ENCODE data around the gene KATNA1. TPM values are rescaled to one million over a fixed set of nuclear protein-coding genes. Genes with fewer than 3 reads are reported as not detected.

KATNA1 gene
- polyA plus RNA-seq, 1 of the 3 experiments (the other 2 are of a cell fraction): 13.2 TPM

DNA sequence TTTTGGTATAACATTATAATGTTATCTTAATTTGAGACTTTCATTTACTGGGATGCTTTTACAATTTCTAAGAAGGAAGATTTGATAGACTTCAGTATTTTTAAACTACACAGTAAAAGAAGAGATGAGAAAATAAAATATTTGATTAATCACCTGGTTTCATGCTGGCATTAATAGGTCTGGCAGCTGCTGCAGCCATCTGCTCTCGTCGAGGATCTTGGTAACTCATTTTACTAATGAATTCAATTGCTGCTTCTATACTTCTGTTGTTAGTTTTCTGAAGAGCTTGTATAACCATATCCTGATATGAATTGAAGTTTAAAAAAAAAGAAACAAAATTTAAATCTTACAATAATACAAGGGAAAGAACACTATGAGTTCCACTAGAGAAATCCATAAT lies 46.4 kb upstream of the KATNA1 start (continued):
- TF ChIP-seq FOXM1 (IDR thresholded peaks at IDR 0.05; ENCODE audit: low read depth) (no peak), EZH2phosphoT487 (IDR thresholded peaks at IDR 0.05; ENCODE audit: borderline replicate concordance, low read depth) (no peak)

DNA sequence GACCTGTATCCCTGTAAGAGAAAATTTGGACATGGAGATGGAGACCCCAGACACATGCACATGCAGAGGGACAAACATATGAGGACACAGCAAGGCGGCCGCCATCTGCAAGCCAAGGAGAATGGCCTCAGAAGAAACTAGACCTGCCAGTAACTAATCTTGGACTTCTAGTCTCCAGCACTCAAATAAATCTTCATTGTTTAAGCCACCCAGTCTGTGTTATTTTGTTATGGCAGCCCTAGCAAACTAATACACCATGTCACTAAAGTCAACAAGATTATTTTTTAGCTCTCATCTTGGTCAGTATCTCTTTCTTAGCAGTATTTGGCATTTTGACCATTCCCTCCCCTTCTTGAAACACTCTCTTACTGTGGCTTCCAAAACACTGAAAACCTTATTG lies 42.7 kb upstream of the KATNA1 start:
- Histone ChIP-seq H3K79me2 (ENCODE audit: insufficient read depth) (peaks cover 76% of the 10 kb centered on the region), H3K9me3 (no peaks in the 10 kb centered on the region), H3K36me3 (replicated peaks in 1 of 2; ENCODE audit: control insufficient read depth in 1 of 2, insufficient read depth in 2 of 2, low read length in 1 of 2) (peaks cover 12 to 34% of the 10 kb centered on the region in 2 experiments), H3K4me2 (no peak overlapping the region), H3K27me3 (ENCODE audit: insufficient read depth) (no peaks in the 10 kb centered on the region), H3K9ac (no peak overlapping the region), H2AFZ (ENCODE audit: low read depth) (no peak overlapping the region), H4K20me1 (ENCODE audit: insufficient read depth) (no peaks in the 10 kb centered on the region; the same call in 1 of the 2 replicates), H3K4me3 (ENCODE audit: low read depth in 2 of 2, low read length in 1 of 2) (no peak overlapping the region), H3F3A (replicated peaks; ENCODE audit: insufficient read depth) (peaks cover 1% of the 10 kb centered on the region), H3K27ac (ENCODE audit: low read depth in 2 of 2, low read length in 1 of 2) (no peak overlapping the region), H3K4me1 (ENCODE audit: control insufficient read depth in 1 of 2, insufficient read depth in 2 of 2, low read depth in 1 of 2, low read length in 1 of 2) (no peaks in the 10 kb centered on the region), H3K9me2 (no peaks in the 10 kb centered on the region)
- DNase-seq: no peak
- ChIA-PET CTCF (no interaction called here), POLR2A (no interaction called here)
- 100% methylated on average over 2 of the region's 2 CpGs for WGBS (ENCODE audit: low lambda C conversion rate)
- no peak for TF ChIP-seq FOXM1 (IDR thresholded peaks at IDR 0.05; ENCODE audit: low read depth)
- TF ChIP-seq YY1 (IDR thresholded peaks at IDR 0.05; ENCODE audit: low read depth): no peak
- TF ChIP-seq EP300 (IDR thresholded peaks at IDR 0.05; ENCODE audit: borderline replicate concordance in 1 of 2, low read depth in 1 of 2, low read length in 1 of 2): no peak
- TF ChIP-seq ELF1 (IDR thresholded peaks at IDR 0.05): no peak
- TF ChIP-seq, protein P1, sequence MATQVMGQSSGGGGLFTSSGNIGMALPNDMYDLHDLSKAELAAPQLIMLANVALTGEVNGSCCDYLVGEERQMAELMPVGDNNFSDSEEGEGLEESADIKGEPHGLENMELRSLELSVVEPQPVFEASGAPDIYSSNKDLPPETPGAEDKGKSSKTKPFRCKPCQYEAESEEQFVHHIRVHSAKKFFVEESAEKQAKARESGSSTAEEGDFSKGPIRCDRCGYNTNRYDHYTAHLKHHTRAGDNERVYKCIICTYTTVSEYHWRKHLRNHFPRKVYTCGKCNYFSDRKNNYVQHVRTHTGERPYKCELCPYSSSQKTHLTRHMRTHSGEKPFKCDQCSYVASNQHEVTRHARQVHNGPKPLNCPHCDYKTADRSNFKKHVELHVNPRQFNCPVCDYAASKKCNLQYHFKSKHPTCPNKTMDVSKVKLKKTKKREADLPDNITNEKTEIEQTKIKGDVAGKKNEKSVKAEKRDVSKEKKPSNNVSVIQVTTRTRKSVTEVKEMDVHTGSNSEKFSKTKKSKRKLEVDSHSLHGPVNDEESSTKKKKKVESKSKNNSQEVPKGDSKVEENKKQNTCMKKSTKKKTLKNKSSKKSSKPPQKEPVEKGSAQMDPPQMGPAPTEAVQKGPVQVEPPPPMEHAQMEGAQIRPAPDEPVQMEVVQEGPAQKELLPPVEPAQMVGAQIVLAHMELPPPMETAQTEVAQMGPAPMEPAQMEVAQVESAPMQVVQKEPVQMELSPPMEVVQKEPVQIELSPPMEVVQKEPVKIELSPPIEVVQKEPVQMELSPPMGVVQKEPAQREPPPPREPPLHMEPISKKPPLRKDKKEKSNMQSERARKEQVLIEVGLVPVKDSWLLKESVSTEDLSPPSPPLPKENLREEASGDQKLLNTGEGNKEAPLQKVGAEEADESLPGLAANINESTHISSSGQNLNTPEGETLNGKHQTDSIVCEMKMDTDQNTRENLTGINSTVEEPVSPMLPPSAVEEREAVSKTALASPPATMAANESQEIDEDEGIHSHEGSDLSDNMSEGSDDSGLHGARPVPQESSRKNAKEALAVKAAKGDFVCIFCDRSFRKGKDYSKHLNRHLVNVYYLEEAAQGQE (IDR thresholded peaks at IDR 0.05; ENCODE audit: low read depth, low read length): no peak
- TF ChIP-seq TEAD4 (IDR thresholded peaks at IDR 0.05; ENCODE audit: borderline replicate concordance, insufficient read depth): no peak
- no peak for TF ChIP-seq JUND (IDR thresholded peaks at IDR 0.05)
- TF ChIP-seq, protein P2, sequence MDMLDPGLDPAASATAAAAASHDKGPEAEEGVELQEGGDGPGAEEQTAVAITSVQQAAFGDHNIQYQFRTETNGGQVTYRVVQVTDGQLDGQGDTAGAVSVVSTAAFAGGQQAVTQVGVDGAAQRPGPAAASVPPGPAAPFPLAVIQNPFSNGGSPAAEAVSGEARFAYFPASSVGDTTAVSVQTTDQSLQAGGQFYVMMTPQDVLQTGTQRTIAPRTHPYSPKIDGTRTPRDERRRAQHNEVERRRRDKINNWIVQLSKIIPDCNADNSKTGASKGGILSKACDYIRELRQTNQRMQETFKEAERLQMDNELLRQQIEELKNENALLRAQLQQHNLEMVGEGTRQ (IDR thresholded peaks at IDR 0.05; ENCODE audit: borderline replicate concordance, low read depth, low read length): no peak
- no peak for TF ChIP-seq POLR2AphosphoS5 (IDR thresholded peaks at IDR 0.05; ENCODE audit: low read depth, low read length)
- no peak for TF ChIP-seq GATA2 (CRISPR knock-in tag; IDR thresholded peaks at IDR 0.05)
- TF ChIP-seq, protein P3, sequence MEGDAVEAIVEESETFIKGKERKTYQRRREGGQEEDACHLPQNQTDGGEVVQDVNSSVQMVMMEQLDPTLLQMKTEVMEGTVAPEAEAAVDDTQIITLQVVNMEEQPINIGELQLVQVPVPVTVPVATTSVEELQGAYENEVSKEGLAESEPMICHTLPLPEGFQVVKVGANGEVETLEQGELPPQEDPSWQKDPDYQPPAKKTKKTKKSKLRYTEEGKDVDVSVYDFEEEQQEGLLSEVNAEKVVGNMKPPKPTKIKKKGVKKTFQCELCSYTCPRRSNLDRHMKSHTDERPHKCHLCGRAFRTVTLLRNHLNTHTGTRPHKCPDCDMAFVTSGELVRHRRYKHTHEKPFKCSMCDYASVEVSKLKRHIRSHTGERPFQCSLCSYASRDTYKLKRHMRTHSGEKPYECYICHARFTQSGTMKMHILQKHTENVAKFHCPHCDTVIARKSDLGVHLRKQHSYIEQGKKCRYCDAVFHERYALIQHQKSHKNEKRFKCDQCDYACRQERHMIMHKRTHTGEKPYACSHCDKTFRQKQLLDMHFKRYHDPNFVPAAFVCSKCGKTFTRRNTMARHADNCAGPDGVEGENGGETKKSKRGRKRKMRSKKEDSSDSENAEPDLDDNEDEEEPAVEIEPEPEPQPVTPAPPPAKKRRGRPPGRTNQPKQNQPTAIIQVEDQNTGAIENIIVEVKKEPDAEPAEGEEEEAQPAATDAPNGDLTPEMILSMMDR (IDR thresholded peaks at IDR 0.05): no peak
- TF ChIP-seq, protein P4, sequence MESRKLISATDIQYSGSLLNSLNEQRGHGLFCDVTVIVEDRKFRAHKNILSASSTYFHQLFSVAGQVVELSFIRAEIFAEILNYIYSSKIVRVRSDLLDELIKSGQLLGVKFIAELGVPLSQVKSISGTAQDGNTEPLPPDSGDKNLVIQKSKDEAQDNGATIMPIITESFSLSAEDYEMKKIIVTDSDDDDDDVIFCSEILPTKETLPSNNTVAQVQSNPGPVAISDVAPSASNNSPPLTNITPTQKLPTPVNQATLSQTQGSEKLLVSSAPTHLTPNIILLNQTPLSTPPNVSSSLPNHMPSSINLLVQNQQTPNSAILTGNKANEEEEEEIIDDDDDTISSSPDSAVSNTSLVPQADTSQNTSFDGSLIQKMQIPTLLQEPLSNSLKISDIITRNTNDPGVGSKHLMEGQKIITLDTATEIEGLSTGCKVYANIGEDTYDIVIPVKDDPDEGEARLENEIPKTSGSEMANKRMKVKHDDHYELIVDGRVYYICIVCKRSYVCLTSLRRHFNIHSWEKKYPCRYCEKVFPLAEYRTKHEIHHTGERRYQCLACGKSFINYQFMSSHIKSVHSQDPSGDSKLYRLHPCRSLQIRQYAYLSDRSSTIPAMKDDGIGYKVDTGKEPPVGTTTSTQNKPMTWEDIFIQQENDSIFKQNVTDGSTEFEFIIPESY (IDR thresholded peaks at IDR 0.05; ENCODE audit: borderline replicate concordance, low read depth): no peak
- TF ChIP-seq, protein P5, sequence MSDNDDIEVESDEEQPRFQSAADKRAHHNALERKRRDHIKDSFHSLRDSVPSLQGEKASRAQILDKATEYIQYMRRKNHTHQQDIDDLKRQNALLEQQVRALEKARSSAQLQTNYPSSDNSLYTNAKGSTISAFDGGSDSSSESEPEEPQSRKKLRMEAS (IDR thresholded peaks at IDR 0.05; ENCODE audit: low read depth): no peak
- TF ChIP-seq SMC3 (IDR thresholded peaks at IDR 0.05; ENCODE audit: low read depth, low read length): no peak
- no peak for TF ChIP-seq FOXJ3 (CRISPR knock-in tag; IDR thresholded peaks at IDR 0.05)
- TF ChIP-seq, protein P6, sequence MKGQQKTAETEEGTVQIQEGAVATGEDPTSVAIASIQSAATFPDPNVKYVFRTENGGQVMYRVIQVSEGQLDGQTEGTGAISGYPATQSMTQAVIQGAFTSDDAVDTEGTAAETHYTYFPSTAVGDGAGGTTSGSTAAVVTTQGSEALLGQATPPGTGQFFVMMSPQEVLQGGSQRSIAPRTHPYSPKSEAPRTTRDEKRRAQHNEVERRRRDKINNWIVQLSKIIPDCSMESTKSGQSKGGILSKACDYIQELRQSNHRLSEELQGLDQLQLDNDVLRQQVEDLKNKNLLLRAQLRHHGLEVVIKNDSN (IDR thresholded peaks at IDR 0.05; ENCODE audit: borderline replicate concordance, low read depth): no peak
- no peak for TF ChIP-seq NFIC (IDR thresholded peaks at IDR 0.05; ENCODE audit: borderline replicate concordance)
- TF ChIP-seq SIN3A (IDR thresholded peaks at IDR 0.05; ENCODE audit: borderline replicate concordance, low read depth, low read length): no peak
